ENCODE measurements around the gene ACCS. TPM values are rescaled to one million over a fixed set of nuclear protein-coding genes. Genes with fewer than 3 reads are reported as not detected.

Gene ACCS
- total and polyA plus RNA-seq, 2 donors (not counting 3 experiments of a cell fraction or from before 2014, with no cell fraction given), result 8.6 to 22.7 TPM

DNA sequence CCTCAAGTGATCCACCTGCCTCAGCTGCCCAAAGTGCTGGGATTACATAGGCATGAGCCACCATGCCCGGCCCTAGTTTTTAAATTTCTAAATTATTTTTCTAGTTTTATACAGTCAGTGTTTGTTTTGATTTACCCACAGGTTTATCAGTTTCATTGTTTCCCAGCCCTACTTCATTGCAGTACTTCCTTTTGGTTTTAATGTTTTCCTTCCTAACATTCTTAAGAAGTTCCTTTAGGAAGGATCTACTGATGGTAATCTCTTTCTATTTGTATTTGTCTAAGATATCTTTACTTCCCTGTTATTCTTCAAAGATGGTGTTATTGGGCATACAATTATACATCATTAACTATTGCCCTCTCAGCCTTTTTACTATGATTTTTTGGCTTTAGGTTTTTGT is 24.5 kb downstream of the ACCS start:
- no TSS peak for BruUV-seq (replicated peaks)
- peak; percentile 78 for DNase-seq (ENCODE audit: low read depth, low spot score)
- CTCF ChIA-PET, result interaction anchor here (0.7 to 5.4 kb wide), 5 partner anchors 14 to 433 kb away, joined by 3 to 112 read pairs (median 3); partner anchors contain the start of gene ACCS

GRCh38 chr11:44094260-44094868 is 28.3 kb downstream of the ACCS start:
- Histone ChIP-seq H3K4me1 (ENCODE audit: control insufficient read depth, extremely low read depth, insufficient read depth, low read length) (peaks cover 18% of the 10 kb centered on the region), H3K9me1 (replicated peaks; ENCODE audit: control insufficient read depth, extremely low read depth, insufficient read depth, low read length) (no peaks in the 10 kb centered on the region), H4K20me1 (replicated peaks; ENCODE audit: control insufficient read depth, extremely low read depth, insufficient read depth, low read length) (no peaks in the 10 kb centered on the region), H3K9me3 (replicated peaks; ENCODE audit: control insufficient read depth, insufficient read depth, low read length) (no peaks in the 10 kb centered on the region), H3K79me2 (ENCODE audit: control insufficient read depth, insufficient read depth, low read length) (no peaks in the 10 kb centered on the region), H3K27me3 (ENCODE audit: control insufficient read depth in 2 of 2, insufficient read depth in 2 of 2, low read length in 2 of 2) (peaks cover 22 to 34% of the 10 kb centered on the region in 2 experiments), H3K9ac (replicated peaks; ENCODE audit: extremely low read depth, insufficient read depth, low read length) (no peak overlapping the region), H2AFZ (ENCODE audit: low read depth, low read length) (no peak overlapping the region), H3K4me3 (replicated peaks in 1 of 3; ENCODE audit: insufficient read depth in 1 of 3, low read depth in 1 of 3, low read length in 3 of 3) (no peak overlapping the region), H3K36me3 (ENCODE audit: control insufficient read depth in 2 of 2, extremely low read depth in 1 of 2, insufficient read depth in 2 of 2, low read length in 2 of 2) (no peaks in the 10 kb centered on the region), H3K27ac (ENCODE audit: insufficient read depth, low read depth, low read length) (no peak overlapping the region), H3K4me2 (ENCODE audit: insufficient read depth, low read length) (no peak overlapping the region)
- peak; percentile 65 for DNase-seq (ENCODE audit: low read depth, low spot score)
- intact Hi-C loops (cut with micrococcal nuclease) (loop anchor here (1.0 to 2.0 kb wide), 2 partner anchors 16 to 204 kb away; no protein-coding TSS in a partner anchor), dilution Hi-C loops (cut with MboI; ENCODE audit: extremely low pct_ligation_motif_present, low sequenced_read_pairs) (no loop called here)
- TF ChIP-seq, protein P1, sequence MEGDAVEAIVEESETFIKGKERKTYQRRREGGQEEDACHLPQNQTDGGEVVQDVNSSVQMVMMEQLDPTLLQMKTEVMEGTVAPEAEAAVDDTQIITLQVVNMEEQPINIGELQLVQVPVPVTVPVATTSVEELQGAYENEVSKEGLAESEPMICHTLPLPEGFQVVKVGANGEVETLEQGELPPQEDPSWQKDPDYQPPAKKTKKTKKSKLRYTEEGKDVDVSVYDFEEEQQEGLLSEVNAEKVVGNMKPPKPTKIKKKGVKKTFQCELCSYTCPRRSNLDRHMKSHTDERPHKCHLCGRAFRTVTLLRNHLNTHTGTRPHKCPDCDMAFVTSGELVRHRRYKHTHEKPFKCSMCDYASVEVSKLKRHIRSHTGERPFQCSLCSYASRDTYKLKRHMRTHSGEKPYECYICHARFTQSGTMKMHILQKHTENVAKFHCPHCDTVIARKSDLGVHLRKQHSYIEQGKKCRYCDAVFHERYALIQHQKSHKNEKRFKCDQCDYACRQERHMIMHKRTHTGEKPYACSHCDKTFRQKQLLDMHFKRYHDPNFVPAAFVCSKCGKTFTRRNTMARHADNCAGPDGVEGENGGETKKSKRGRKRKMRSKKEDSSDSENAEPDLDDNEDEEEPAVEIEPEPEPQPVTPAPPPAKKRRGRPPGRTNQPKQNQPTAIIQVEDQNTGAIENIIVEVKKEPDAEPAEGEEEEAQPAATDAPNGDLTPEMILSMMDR (IDR thresholded peaks at IDR 0.05; ENCODE audit: extremely low read depth in 1 of 2, insufficient read depth in 1 of 2, low read depth in 1 of 2, low read length in 2 of 2), result peak; percentile 64 to 76
- TF ChIP-seq POLR2A (IDR thresholded peaks at IDR 0.05; ENCODE audit: low read depth, low read length) (no peak), EZH2 (IDR thresholded peaks at IDR 0.05; ENCODE audit: borderline replicate concordance, low read depth, low read length, severe bottlenecking) (no peak), MYC (IDR thresholded peaks at IDR 0.05; ENCODE audit: low read depth, low read length) (no peak)
- CTCF ChIA-PET, result interaction anchor here (0.6 to 5.4 kb wide), 59 partner anchors 10 to 1711 kb away, joined by 3 to 112 read pairs (median 4); partner anchors contain the start of genes ACCS, C11orf96, CD82 and SLC35C1
- no TSS peak for BruUV-seq (replicated peaks)
- POLR2A ChIA-PET, result no interaction called here
- FAIRE-seq, result peak; percentile 81

More for the DNA sequence above, 24.5 kb downstream of the ACCS start:
- H3K4me2 ChIP-seq (ENCODE audit: insufficient read depth, low read length), result peak overlapping the region; percentile 44
- intact Hi-C loops (cut with micrococcal nuclease), result no loop called here
- POLR2A ChIA-PET, result no interaction called here
- H3K79me2 ChIP-seq (ENCODE audit: control insufficient read depth, insufficient read depth, low read length), result no peaks in the 10 kb centered on the region
- no peak overlapping the region for H3K4me3 ChIP-seq (replicated peaks in 1 of 3; ENCODE audit: insufficient read depth in 1 of 3, low read depth in 1 of 3, low read length in 3 of 3)
- peak; percentile 46 for TF ChIP-seq POLR2AphosphoS5 (IDR thresholded peaks at IDR 0.05; ENCODE audit: insufficient read depth, low read depth, low read length)
- TF ChIP-seq MYC (IDR thresholded peaks at IDR 0.05; ENCODE audit: low read depth, low read length), result no peak
- peak; percentile 95 for TF ChIP-seq GATA2 (IDR thresholded peaks at IDR 0.05; ENCODE audit: insufficient read depth, insufficient read length, low read depth, low read length)
- TF ChIP-seq FOS (IDR thresholded peaks at IDR 0.05; ENCODE audit: borderline replicate concordance, insufficient read depth, low read length), result peak; percentile 6
- peak; percentile 6 for TF ChIP-seq JUN (IDR thresholded peaks at IDR 0.05; ENCODE audit: borderline replicate concordance, insufficient read depth, insufficient read length, low read depth)
- TF ChIP-seq EZH2 (IDR thresholded peaks at IDR 0.05; ENCODE audit: borderline replicate concordance, low read depth, low read length, severe bottlenecking), result no peak
- no peak for TF ChIP-seq POLR2A (IDR thresholded peaks at IDR 0.05; ENCODE audit: low read depth, low read length)
- no peaks in the 10 kb centered on the region for H3K9me3 ChIP-seq (replicated peaks; ENCODE audit: control insufficient read depth, insufficient read depth, low read length)
- H3K36me3 ChIP-seq (ENCODE audit: control insufficient read depth in 2 of 2, extremely low read depth in 1 of 2, insufficient read depth in 2 of 2, low read length in 2 of 2), result no peaks in the 10 kb centered on the region
- H3K4me1 ChIP-seq (ENCODE audit: control insufficient read depth, extremely low read depth, insufficient read depth, low read length), result peaks cover 8% of the 10 kb centered on the region
- dilution Hi-C loops (cut with MboI; ENCODE audit: extremely low pct_ligation_motif_present, low sequenced_read_pairs), result no loop called here
- H3K27ac ChIP-seq (ENCODE audit: insufficient read depth, low read depth, low read length), result no peak overlapping the region
- no peak overlapping the region for H2AFZ ChIP-seq (ENCODE audit: low read depth, low read length)
- FAIRE-seq, result peak; percentile 47
- peaks cover 41 to 63% of the 10 kb centered on the region in 2 experiments for H3K27me3 ChIP-seq (ENCODE audit: control insufficient read depth in 2 of 2, insufficient read depth in 2 of 2, low read length in 2 of 2)
- no peaks in the 10 kb centered on the region for H4K20me1 ChIP-seq (replicated peaks; ENCODE audit: control insufficient read depth, extremely low read depth, insufficient read depth, low read length)
- H3K9ac ChIP-seq (replicated peaks; ENCODE audit: extremely low read depth, insufficient read depth, low read length), result no peak overlapping the region
- H3K9me1 ChIP-seq (replicated peaks; ENCODE audit: control insufficient read depth, extremely low read depth, insufficient read depth, low read length), result no peaks in the 10 kb centered on the region
